T-cell (primary cell): ENCODE results near the gene FAM83B. TPM values are rescaled to one million over a fixed set of nuclear protein-coding genes. Genes with fewer than 3 reads are reported as not detected.
"Not testable (repeated sequence)": the region's sequence is repeated elsewhere in the genome, so short reads cannot be mapped to it uniquely, and the experiment has no call there.

Source experiments
- ATAC-seq, 4 experiments: fragments of 200-7000 bp in 3 of 4; fragments of 150-1000 bp in 1 of 4; cut with Tn5 transposase; replicated peaks in 1 of 4; 1 replicate in 3 of 4; 2 replicates in 1 of 4; pipeline ENCODE4 v1.10.0; 2021; ENCODE audit warnings: moderate library complexity in 3 of 4, mild to moderate bottlenecking in 2 of 4, moderate number of reproducible peaks in 1 of 4
- CTCF ChIA-PET, 2 donors: fragments of 300-600 bp; sonication (Branson Sonifier 250); formaldehyde crosslinking; loops; one replicate each; lab custom pipeline; 2022; ENCODE audit warnings: antibody characterized with exemption in 2 of 2; lab: Charles Lee
- POLR2A ChIA-PET, 2 donors: fragments of 300-600 bp; sonication (Branson Sonifier 250); formaldehyde crosslinking; loops; one replicate each; lab custom pipeline; 2022; ENCODE audit warnings: antibody characterized with exemption in 2 of 2; lab: Charles Lee
- DNase-seq, 35 experiments: peaks; one replicate each; pipeline versions ENCODE4 v3.0.0 to v3.0.0-alpha.2; 2013 to 2023
- H3K27ac ChIP-seq: one replicate; pipeline ENCODE4 v1.5.1; 2013; ENCODE audit warnings: low read length
- H3K27me3 ChIP-seq, 2 experiments: replicated peaks in 1 of 2; 1 replicate in 1 of 2; 2 replicates in 1 of 2; pipeline versions ENCODE4 v1.6.1 to v1.7.0; 2013; ENCODE audit warnings: low read length in 1 of 2, mixed read lengths in 1 of 2; ENCODE audit not compliant: control insufficient read depth in 2 of 2, insufficient read depth in 2 of 2; ENCODE audit errors: extremely low read depth in 1 of 2
- H3K36me3 ChIP-seq, 2 donors: 1 replicate in 1 of 2; 2 replicates in 1 of 2; pipeline versions ENCODE4 v1.6.1 to v1.7.0; 2013; ENCODE audit warnings: low read length in 1 of 2; ENCODE audit not compliant: control insufficient read depth in 2 of 2, insufficient read depth in 1 of 2; ENCODE audit errors: extremely low read depth in 1 of 2
- H3K4me1 ChIP-seq, 2 experiments: 1 replicate in 1 of 2; 2 replicates in 1 of 2; pipeline versions ENCODE4 v1.6.1 to v1.7.0; 2013; ENCODE audit warnings: low read length in 2 of 2, mixed read lengths in 1 of 2; ENCODE audit not compliant: insufficient read depth in 2 of 2, control insufficient read depth in 1 of 2; ENCODE audit errors: extremely low read depth in 1 of 2
- H3K4me3 ChIP-seq, 2 donors: 1 replicate in 1 of 2; 2 replicates in 1 of 2; pipeline versions ENCODE4 v1.5.1 to v1.7.0; 2013; ENCODE audit warnings: mild to moderate bottlenecking in 2 of 2, low read length in 1 of 2, moderate library complexity in 1 of 2; ENCODE audit not compliant: control insufficient read depth in 1 of 2; ENCODE audit errors: extremely low read depth in 1 of 2
- H3K9me3 ChIP-seq: 2 replicates; pipeline ENCODE4 v1.7.0; 2013
- H3K27ac Mint-ChIP-seq, 2 donors: one replicate each; pipeline ENCODE4 v1.8.0; 2020 to 2021; ENCODE audit warnings: mild to moderate bottlenecking in 2 of 2, mixed read lengths in 2 of 2
- H3K27me3 Mint-ChIP-seq, 2 donors: one replicate each; pipeline ENCODE4 v1.8.0; 2021 to 2022; ENCODE audit warnings: mixed read lengths in 2 of 2
- H3K36me3 Mint-ChIP-seq: one replicate; pipeline ENCODE4 v1.8.0; 2021; ENCODE audit warnings: mixed read lengths
- H3K4me1 Mint-ChIP-seq, 3 donors: one replicate each; pipeline ENCODE4 v1.8.0; 2020 to 2022; ENCODE audit warnings: mixed read lengths in 3 of 3, mild to moderate bottlenecking in 1 of 3
- H3K4me3 Mint-ChIP-seq, 3 donors: one replicate each; pipeline ENCODE4 v1.8.0; 2020 to 2022; ENCODE audit warnings: mild to moderate bottlenecking in 3 of 3, mixed read lengths in 3 of 3, moderate library complexity in 3 of 3
- H3K9me3 Mint-ChIP-seq, 3 donors: one replicate each; pipeline ENCODE4 v1.8.0; 2020 to 2022; ENCODE audit warnings: mixed read lengths in 3 of 3
- WGBS: methylation state at CpG from one replicate; pipeline ENCODE4 v1.1.5; 2013; ENCODE audit warnings: missing lambda C conversion rate; ENCODE audit not compliant: insufficient coverage; 5-methylcytosine and 5-hydroxymethylcytosine counted together
- total RNA-seq, 35 experiments: library from RNA in 6 of 35; stranded (reverse) in 6 of 35; fragments of 120-200 nt in 1 of 35; gene quantifications; one replicate each; pipeline versions ENCODE4 v1.2.1 to v1.2.4 and lab custom pipeline; 2013 to 2026

The FAM83B gene
- total RNA-seq, 5 donors from 2014 or later (not counting 1 experiment from before 2014, with no cell fraction given), result 0.18 TPM; not detected in 4

DNA sequence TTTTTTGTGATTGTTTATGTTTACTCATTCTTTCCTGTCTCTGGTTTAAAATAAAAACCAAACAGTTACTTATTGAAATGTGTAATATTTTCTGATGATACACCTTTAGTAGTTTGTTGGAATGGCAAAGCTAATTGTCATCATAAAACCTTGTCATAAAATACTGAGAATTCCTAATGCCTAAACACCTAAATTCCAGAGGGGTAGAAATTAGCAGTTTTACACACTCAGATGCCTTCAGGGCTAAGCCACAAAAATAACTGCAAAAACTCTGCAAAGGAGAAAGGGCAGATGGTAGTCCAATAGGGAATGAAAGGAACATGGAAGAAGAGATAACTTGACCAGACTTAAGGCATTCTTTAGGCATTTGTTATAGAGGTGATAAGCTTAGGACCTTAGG, 30.3 kb downstream of the FAM83B start:
- Mint-ChIP-seq H3K27ac (no peak overlapping the region), H3K9me3 (peaks cover 0 to 4% (median 3%) of the 10 kb centered on the region in 3 donors), H3K36me3 (no peaks in the 10 kb centered on the region), H3K4me1 (no peaks in the 10 kb centered on the region), H3K4me3 (no peak overlapping the region), H3K27me3 (no peaks in the 10 kb centered on the region)
- Histone ChIP-seq H3K36me3 (no peaks in the 10 kb centered on the region), H3K9me3 (no peaks in the 10 kb centered on the region), H3K4me3 (no peak overlapping the region), H3K27me3 (no peaks in the 10 kb centered on the region), H3K27ac (no peak overlapping the region), H3K4me1 (no peaks in the 10 kb centered on the region)
- ATAC-seq (no peak), DNase-seq (no peak)
- ChIA-PET POLR2A (no interaction called here), CTCF (no interaction called here)

DNA sequence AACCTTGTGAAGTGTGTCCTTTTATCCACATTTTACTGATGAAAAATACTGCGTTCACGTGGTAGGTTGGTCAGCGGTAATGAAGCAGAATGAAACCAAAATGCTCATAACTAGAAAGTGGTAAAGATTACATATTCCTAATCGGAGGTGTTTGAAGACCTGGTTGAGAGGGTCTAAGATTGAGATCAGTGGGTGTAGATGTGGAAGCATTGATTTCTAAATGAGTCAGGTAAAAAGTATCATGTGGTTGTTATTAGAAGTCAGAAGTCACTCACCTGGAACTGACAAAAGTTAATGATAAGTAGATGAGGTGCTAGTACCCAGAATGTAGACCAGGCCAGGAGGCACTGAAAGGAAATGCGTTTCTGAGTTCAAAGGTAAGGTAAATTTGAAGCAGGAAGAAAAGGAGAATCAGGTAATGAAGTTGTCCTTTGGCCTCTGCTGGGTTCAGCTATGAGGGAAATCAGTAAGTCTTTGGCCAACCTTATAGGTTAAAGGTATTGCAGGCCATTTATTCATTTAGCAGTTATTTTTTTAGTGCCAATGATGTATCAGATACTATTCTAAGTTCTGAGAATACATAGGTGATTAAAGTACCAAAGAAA, 31.2 kb downstream of the FAM83B start:
- peaks cover 0 to 6% (median 6%) of the 10 kb centered on the region in 3 donors for H3K9me3 Mint-ChIP-seq
- H3K27me3 ChIP-seq, result no peaks in the 10 kb centered on the region
- H3K27ac Mint-ChIP-seq, result no peak overlapping the region
- WGBS, result 72% methylated on average over 2 of the region's 5 CpGs
- H3K4me3 ChIP-seq, result no peak overlapping the region
- no peak for DNase-seq
- H3K4me3 Mint-ChIP-seq, result no peak overlapping the region
- POLR2A ChIA-PET, result no interaction called here
- no peaks in the 10 kb centered on the region for H3K27me3 Mint-ChIP-seq
- H3K27ac ChIP-seq, result no peak overlapping the region
- CTCF ChIA-PET, result no interaction called here
- ATAC-seq, result no peak
- no peaks in the 10 kb centered on the region for H3K4me1 Mint-ChIP-seq
- no peaks in the 10 kb centered on the region for H3K36me3 Mint-ChIP-seq
- no peaks in the 10 kb centered on the region for H3K4me1 ChIP-seq
- no peaks in the 10 kb centered on the region for H3K36me3 ChIP-seq
- no peaks in the 10 kb centered on the region for H3K9me3 ChIP-seq

DNA sequence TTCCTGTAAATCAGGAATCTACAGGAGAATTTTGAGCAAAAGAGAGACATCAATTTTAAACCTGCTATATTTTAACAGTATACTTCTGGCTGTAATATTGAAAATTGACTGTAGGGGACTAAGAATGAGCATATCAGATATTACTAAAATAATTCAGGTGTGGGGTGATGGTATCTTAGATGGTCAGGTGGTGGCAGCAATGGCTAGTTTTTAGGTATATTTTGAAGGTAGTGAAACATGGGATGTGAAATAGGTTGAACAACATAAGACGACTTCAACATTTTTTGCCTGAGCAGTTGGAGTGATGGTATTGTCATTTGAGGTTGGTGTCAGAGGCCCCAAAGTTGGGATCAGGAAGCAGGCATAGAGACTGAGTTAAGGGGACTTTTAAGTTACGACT, 32.1 kb downstream of the FAM83B start:
- Mint-ChIP-seq H3K4me3 (no peak overlapping the region), H3K4me1 (no peaks in the 10 kb centered on the region), H3K9me3 (peaks cover 0 to 6% (median 6%) of the 10 kb centered on the region in 3 donors), H3K27ac (no peak overlapping the region), H3K27me3 (no peaks in the 10 kb centered on the region), H3K36me3 (no peaks in the 10 kb centered on the region)
- no peak for DNase-seq
- ATAC-seq, result no peak
- POLR2A ChIA-PET, result no interaction called here
- CTCF ChIA-PET, result no interaction called here
- Histone ChIP-seq H3K36me3 (no peaks in the 10 kb centered on the region), H3K4me1 (no peaks in the 10 kb centered on the region), H3K27me3 (no peaks in the 10 kb centered on the region), H3K4me3 (no peak overlapping the region), H3K27ac (no peak overlapping the region), H3K9me3 (no peaks in the 10 kb centered on the region)
- WGBS, result 64% methylated on average over 1 of the region's 2 CpGs

DNA sequence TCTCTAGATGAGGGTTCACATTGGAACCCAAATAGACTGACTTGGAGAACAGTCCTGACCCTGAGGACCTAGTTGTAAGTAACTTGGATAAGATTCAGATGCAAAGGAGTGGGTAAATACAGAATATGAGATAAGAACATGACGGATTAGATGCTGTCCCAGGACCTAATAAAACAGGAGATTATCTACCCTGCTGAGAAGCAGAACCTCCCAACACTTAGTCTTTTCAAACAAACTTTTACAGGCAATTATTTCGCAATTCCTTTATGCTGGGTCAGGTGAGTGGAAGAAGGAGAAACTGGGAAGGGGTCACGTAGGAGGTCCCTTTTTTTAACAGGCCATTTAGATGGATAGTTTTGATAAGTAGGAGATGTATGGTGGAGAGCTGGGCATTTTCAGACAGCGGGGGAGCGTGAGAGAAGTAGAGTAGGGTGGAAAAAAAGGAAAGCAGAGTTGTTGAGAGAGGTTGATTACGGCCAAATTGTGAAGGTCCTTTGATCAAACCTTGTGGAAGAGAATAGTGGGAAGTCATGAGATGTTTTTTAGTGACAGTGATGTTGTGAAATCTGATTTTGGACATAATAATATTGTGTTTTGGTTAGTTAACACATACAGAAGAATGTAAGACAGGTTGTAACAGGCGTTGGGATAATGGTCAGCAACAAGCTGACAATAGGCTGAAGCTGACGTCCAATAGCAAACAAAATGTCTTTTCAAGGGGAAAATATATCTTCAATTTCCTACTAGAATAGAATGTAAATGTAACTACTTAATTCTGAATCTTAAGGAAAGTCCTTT, 32.8 kb downstream of the FAM83B start:
- Histone ChIP-seq H3K4me3 (no peak overlapping the region), H3K9me3 (no peaks in the 10 kb centered on the region), H3K27me3 (no peaks in the 10 kb centered on the region), H3K36me3 (no peaks in the 10 kb centered on the region), H3K27ac (no peak overlapping the region), H3K4me1 (no peaks in the 10 kb centered on the region)
- 78% methylated on average over 4 of the region's 8 CpGs for WGBS
- Mint-ChIP-seq H3K36me3 (no peaks in the 10 kb centered on the region), H3K27ac (no peak overlapping the region), H3K4me3 (no peak overlapping the region), H3K27me3 (no peaks in the 10 kb centered on the region), H3K9me3 (peaks cover 0 to 8% (median 7%) of the 10 kb centered on the region in 3 donors), H3K4me1 (no peaks in the 10 kb centered on the region)
- ATAC-seq (no peak), DNase-seq (no peak)
- ChIA-PET POLR2A (no interaction called here), CTCF (no interaction called here)

DNA sequence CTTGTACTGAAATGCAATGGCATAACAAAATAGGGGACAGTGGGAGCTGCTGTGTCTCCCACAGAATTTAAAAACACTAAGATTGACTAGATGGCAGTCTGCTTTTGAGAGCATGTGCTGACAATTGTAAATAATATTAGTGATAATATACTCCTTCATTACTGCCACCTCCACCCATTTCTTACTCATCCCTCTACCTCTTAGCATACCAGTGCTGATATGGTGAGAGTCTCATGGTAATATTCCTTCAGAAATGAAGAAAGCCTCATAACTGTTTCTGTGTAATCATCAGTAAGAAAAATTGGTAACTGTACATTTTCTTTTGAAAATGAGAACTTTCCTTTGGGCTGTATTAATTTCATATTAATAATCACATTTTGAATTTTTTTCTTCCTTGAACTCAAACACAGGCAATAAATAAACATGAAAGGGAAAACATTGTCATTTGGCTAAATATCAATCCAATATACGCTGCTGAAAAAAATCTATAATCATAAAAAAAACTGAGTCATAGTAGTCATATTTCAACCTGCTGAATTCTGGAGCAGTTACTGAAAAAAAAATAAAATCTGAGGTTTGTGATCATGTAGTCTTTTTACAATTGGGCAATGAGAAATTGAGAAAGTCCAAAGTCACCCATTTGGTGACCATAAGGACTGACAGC, 34.6 kb downstream of the FAM83B start:
- no peak overlapping the region for H3K27ac Mint-ChIP-seq
- CTCF ChIA-PET, result no interaction called here

DNA sequence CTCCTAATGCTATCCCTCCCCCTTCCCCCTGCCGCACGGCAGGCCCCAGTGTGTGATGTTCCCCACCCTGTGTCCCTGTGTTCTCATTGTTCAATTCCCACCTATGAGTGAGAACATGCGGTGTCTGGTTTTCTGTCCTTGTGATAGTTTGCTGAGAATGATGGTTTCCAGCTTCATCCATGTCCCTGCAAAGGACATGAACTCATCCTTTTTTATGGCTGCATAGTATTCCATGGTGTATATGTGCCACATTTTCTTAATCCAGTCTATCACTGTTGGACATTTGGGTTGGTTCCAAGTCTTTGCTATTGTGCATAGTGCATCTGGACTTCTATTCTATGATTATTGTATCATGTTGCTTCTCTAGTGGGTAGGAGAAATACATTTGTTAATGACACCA, 35.3 kb downstream of the FAM83B start:
- H3K4me1 ChIP-seq, H3K36me3 Mint-ChIP-seq, H3K27me3 Mint-ChIP-seq, DNase-seq, H3K36me3 ChIP-seq, H3K9me3 ChIP-seq, H3K27me3 ChIP-seq, H3K4me3 Mint-ChIP-seq, H3K4me3 ChIP-seq, H3K4me1 Mint-ChIP-seq, CTCF ChIA-PET, POLR2A ChIA-PET, H3K27ac Mint-ChIP-seq, H3K27ac ChIP-seq, ATAC-seq: not testable (repeated sequence)
- H3K9me3 Mint-ChIP-seq, result peaks cover 0 to 10% (median 10%) of the 10 kb centered on the region in 3 donors
- WGBS, result no CpG with 5 or more reads among the region's 3 CpGs

More for the DNA sequence above, 34.6 kb downstream of the FAM83B start:
- H3K4me3 Mint-ChIP-seq, result no peak overlapping the region
- H3K36me3 ChIP-seq, result no peaks in the 10 kb centered on the region
- no peak overlapping the region for H3K27ac ChIP-seq
- peaks cover 0 to 10% (median 10%) of the 10 kb centered on the region in 3 donors for H3K9me3 Mint-ChIP-seq
- no peak overlapping the region for H3K4me3 ChIP-seq
- no peaks in the 10 kb centered on the region for H3K36me3 Mint-ChIP-seq
- DNase-seq (no peak), ATAC-seq (no peak)
- H3K4me1 ChIP-seq, result no peaks in the 10 kb centered on the region
- H3K27me3 Mint-ChIP-seq, result no peaks in the 10 kb centered on the region
- H3K27me3 ChIP-seq, result no peaks in the 10 kb centered on the region
- no CpG with 5 or more reads among the region's 1 CpG for WGBS
- H3K4me1 Mint-ChIP-seq, result no peaks in the 10 kb centered on the region
- POLR2A ChIA-PET, result no interaction called here
- H3K9me3 ChIP-seq, result no peaks in the 10 kb centered on the region
